DOHH2 (cell line): ENCODE results near the gene KCNG2.

ENCODE experiments used
- H3F3A ChIP-seq: fragments of 200-600 bp; sonication (generic), shearing (Covaris generic); 2 replicates; pipeline ENCODE4 v1.6.0; 2016; ENCODE audit warnings: antibody characterized with exemption, mild to moderate bottlenecking; ENCODE audit not compliant: control insufficient read depth, insufficient read depth
- H3K27ac ChIP-seq: fragments of 200-600 bp; sonication (generic); 2 replicates; pipeline ENCODE4 v1.5.1; 2014; ENCODE audit warnings: low read depth, mild to moderate bottlenecking, low read length, moderate library complexity
- H3K27me3 ChIP-seq: fragments of 200-600 bp; sonication (generic); 2 replicates; pipeline ENCODE4 v1.6.1; 2014; ENCODE audit warnings: mild to moderate bottlenecking, low read length, mixed read lengths; ENCODE audit not compliant: control insufficient read depth
- H3K36me3 ChIP-seq: fragments of 200-600 bp; sonication (generic); 2 replicates; pipeline ENCODE4 v1.6.1; 2014; ENCODE audit warnings: mild to moderate bottlenecking, low read length, moderate library complexity, mixed read lengths; ENCODE audit not compliant: control insufficient read depth
- H3K4me1 ChIP-seq: fragments of 200-600 bp; sonication (generic); 2 replicates; pipeline ENCODE4 v1.6.1; 2014; ENCODE audit warnings: mild to moderate bottlenecking, low read length, mixed read lengths; ENCODE audit not compliant: control insufficient read depth
- H3K4me2 ChIP-seq: fragments of 200-600 bp; sonication (generic); 2 replicates; pipeline ENCODE4 v1.6.0; 2014; ENCODE audit warnings: mild to moderate bottlenecking, low read length, moderate library complexity
- H3K4me3 ChIP-seq: fragments of 200-600 bp; sonication (generic); 2 replicates; pipeline ENCODE4 v1.5.1; 2014; ENCODE audit warnings: mild to moderate bottlenecking, low read length, mixed read lengths
- H3K79me2 ChIP-seq: fragments of 200-600 bp; sonication (generic); 2 replicates; pipeline ENCODE4 v1.6.1; 2014; ENCODE audit warnings: mild to moderate bottlenecking, low read length, mixed read lengths; ENCODE audit not compliant: control insufficient read depth
- H3K9me2 ChIP-seq: fragments of 200-600 bp; sonication (generic); replicated peaks from 2 replicates; pipeline ENCODE4 v1.6.1; 2014; ENCODE audit warnings: mild to moderate bottlenecking, low read length, mixed read lengths; ENCODE audit not compliant: control insufficient read depth
- H3K9me3 ChIP-seq: fragments of 200-600 bp; sonication (generic); 2 replicates; pipeline ENCODE4 v1.6.1; 2014; ENCODE audit warnings: antibody characterized with exemption, low read length, mixed read lengths; ENCODE audit not compliant: control insufficient read depth, insufficient read depth
- H4K20me1 ChIP-seq: fragments of 200-600 bp; sonication (generic); 2 replicates; pipeline ENCODE4 v1.6.0; 2014; ENCODE audit warnings: low read depth, mild to moderate bottlenecking, antibody characterized with exemption, low read length, moderate library complexity; ENCODE audit not compliant: control insufficient read depth, insufficient read depth
- EZH2phosphoT487 ChIP-seq: fragments of 200-600 bp; sonication (generic); IDR thresholded peaks from 2 replicates; pipeline ENCODE4 v1.6.1; 2017; ENCODE audit warnings: borderline replicate concordance, mild to moderate bottlenecking, antibody characterized with exemption, low read length, moderate library complexity, mixed read lengths
- TF ChIP-seq, protein P1 (sequence below): fragments of 200-600 bp; sonication (generic); IDR thresholded peaks from one replicate; pipeline ENCODE4 v1.5.1; 2014; ENCODE audit warnings: antibody characterized with exemption, mild to moderate bottlenecking, low read depth, low read length; ENCODE audit not compliant: poor library complexity, severe bottlenecking

The KCNG2 gene

GRCh38 chr18:79943608-79944125, 145.9 kb downstream of the KCNG2 start:
- H3F3A ChIP-seq, result no peaks in the 10 kb centered on the region; the same call in 1 of the 2 replicates
- H3K9me3 ChIP-seq, result no peaks in the 10 kb centered on the region
- no peaks in the 10 kb centered on the region for H3K27me3 ChIP-seq
- H3K27ac ChIP-seq, result no peak overlapping the region
- peaks cover 88% of the 10 kb centered on the region for H3K79me2 ChIP-seq
- no peak overlapping the region for H3K4me3 ChIP-seq
- H3K36me3 ChIP-seq, result peaks cover 57% of the 10 kb centered on the region
- peaks cover 18% of the 10 kb centered on the region for H4K20me1 ChIP-seq
- H3K4me2 ChIP-seq, result no peak overlapping the region
- H3K4me1 ChIP-seq, result peaks cover 38% of the 10 kb centered on the region
- TF ChIP-seq EZH2phosphoT487, result no peak
- TF ChIP-seq, protein P1, sequence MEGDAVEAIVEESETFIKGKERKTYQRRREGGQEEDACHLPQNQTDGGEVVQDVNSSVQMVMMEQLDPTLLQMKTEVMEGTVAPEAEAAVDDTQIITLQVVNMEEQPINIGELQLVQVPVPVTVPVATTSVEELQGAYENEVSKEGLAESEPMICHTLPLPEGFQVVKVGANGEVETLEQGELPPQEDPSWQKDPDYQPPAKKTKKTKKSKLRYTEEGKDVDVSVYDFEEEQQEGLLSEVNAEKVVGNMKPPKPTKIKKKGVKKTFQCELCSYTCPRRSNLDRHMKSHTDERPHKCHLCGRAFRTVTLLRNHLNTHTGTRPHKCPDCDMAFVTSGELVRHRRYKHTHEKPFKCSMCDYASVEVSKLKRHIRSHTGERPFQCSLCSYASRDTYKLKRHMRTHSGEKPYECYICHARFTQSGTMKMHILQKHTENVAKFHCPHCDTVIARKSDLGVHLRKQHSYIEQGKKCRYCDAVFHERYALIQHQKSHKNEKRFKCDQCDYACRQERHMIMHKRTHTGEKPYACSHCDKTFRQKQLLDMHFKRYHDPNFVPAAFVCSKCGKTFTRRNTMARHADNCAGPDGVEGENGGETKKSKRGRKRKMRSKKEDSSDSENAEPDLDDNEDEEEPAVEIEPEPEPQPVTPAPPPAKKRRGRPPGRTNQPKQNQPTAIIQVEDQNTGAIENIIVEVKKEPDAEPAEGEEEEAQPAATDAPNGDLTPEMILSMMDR, result no peak
- no peaks in the 10 kb centered on the region for H3K9me2 ChIP-seq

DNA sequence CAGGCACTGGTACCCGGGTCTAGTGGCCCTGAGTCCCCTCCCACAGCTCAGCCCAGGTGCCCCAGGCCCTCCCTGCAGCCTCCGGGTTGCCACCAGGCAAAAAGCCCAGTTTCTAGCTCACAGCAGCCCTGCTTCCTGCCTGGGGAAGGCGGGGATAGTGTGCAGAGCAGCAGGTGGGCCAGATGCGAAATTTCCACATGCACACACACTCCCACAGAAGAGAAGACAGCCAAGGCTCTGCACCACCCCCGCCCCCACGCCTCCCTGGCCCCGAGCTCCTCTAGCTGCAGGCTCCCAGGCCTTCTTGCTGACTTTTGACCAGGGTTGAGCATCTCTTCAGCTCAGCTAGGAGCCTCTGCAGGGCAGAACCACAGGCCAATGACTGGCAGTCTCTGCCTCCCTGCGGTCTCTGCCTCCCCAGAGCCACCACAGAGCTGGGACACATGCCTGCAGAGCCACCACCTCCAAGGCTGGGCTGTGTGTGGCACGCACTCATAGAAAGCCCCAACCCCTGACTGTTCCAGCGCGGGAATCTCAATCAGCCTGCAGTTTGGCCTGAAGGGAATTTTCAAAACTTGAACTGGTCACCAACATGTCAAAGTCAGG, 146.5 kb downstream of the KCNG2 start:
- H3K4me2 ChIP-seq, result 0 out of 2 replicates have a peak overlapping the region, but pooled peaks have one; percentile 24
- no peak overlapping the region for H3K4me3 ChIP-seq
- no peaks in the 10 kb centered on the region for H3K9me2 ChIP-seq
- peaks cover 43% of the 10 kb centered on the region for H3K4me1 ChIP-seq
- no peak for TF ChIP-seq EZH2phosphoT487
- TF ChIP-seq, protein P1, result no peak
- peaks cover 58% of the 10 kb centered on the region for H3K36me3 ChIP-seq
- H3K27ac ChIP-seq, result no peak overlapping the region
- peaks cover 88% of the 10 kb centered on the region for H3K79me2 ChIP-seq
- no peaks in the 10 kb centered on the region for H3K9me3 ChIP-seq
- peaks cover 1% of the 10 kb centered on the region for H3F3A ChIP-seq
- H3K27me3 ChIP-seq, result no peaks in the 10 kb centered on the region
- H4K20me1 ChIP-seq, result peaks cover 22% of the 10 kb centered on the region

DNA sequence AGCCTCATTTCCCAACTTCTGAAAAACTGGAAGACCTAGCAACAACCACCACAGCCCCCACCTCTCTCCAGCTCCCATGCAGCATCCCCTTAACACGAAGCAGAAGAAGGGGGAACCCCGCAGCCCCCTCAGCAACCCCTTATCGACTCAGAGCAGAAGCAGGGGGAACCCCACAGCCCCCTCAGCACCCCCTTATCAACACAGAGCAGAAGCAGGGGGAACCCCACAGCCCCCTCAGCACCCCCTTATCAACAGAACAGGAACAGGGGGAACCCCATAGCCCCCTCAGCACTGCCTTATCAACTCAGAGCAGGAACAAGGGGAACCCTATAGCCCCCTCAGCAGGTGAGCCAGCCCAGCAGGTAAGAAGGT, 147.0 kb downstream of the KCNG2 start:
- Histone ChIP-seq H3K4me3 (no peak overlapping the region), H3K27ac (no peak overlapping the region), H3F3A (peaks cover 6% of the 10 kb centered on the region), H3K9me3 (no peaks in the 10 kb centered on the region), H3K9me2 (no peaks in the 10 kb centered on the region), H3K79me2 (peaks cover 88% of the 10 kb centered on the region), H4K20me1 (peaks cover 20% of the 10 kb centered on the region), H3K27me3 (no peaks in the 10 kb centered on the region), H3K4me2 (peak overlapping the region; percentile 24; the same call in 1 of the 2 replicates), H3K4me1 (peaks cover 48% of the 10 kb centered on the region), H3K36me3 (peaks cover 58% of the 10 kb centered on the region)
- TF ChIP-seq, protein P1, result no peak
- no peak for TF ChIP-seq EZH2phosphoT487
